ENCODE results near the gene MAP3K12.
"Not testable (repeated sequence)": the region's sequence is repeated elsewhere in the genome, so short reads cannot be mapped to it uniquely, and the experiment has no call there.

Gene MAP3K12

GRCh38 chr12:53465679-53466078 is 33.6 kb downstream of the MAP3K12 start:
- no peak for DNase-seq

GRCh38 chr12:53464685-53465418 is 34.4 kb downstream of the MAP3K12 start:
- DNase-seq, result no peak

- no peak for DNase-seq
These were observed 35.3 kb downstream of the MAP3K12 start for GRCh38 chr12:53463802-53464560.

- DNase-seq, result no peak
These were observed 36.3 kb downstream of the MAP3K12 start for GRCh38 chr12:53462935-53463334.

GRCh38 chr12:53461591-53461990 is 37.7 kb downstream of the MAP3K12 start:
- no peak for DNase-seq

- DNase-seq, result no peak
These were observed 38.2 kb downstream of the MAP3K12 start for GRCh38 chr12:53461059-53461458.

GRCh38 chr12:53459097-53459496 is 40.2 kb downstream of the MAP3K12 start:
- DNase-seq, result no peak

GRCh38 chr12:53456654-53457366 is 42.4 kb downstream of the MAP3K12 start:
- DNase-seq, result no peak

- DNase-seq, result no peak
These were observed 44.6 kb downstream of the MAP3K12 start for GRCh38 chr12:53454707-53455106.

GRCh38 chr12:53453953-53454640 is 45.2 kb downstream of the MAP3K12 start:
- no peak for DNase-seq

- DNase-seq, result peak; percentile 76
These were observed 46.8 kb downstream of the MAP3K12 start for GRCh38 chr12:53452159-53453077.

- peak; percentile 98 for DNase-seq
These were observed 47.5 kb downstream of the MAP3K12 start, which contains the start of gene PCBP2 for GRCh38 chr12:53451661-53452158. TSS of gene PCBP2 (plus strand) at chr12:53452102. CDS start at chr12:53454801, 2,699 bp downstream.

GRCh38 chr12:53450936-53451335 is 48.3 kb downstream of the MAP3K12 start:
- no peak for DNase-seq

- DNase-seq, result not testable (repeated sequence)
These were observed 54.5 kb downstream of the MAP3K12 start for GRCh38 chr12:53444593-53445325.

- no peak for DNase-seq
These were observed 55.3 kb downstream of the MAP3K12 start for GRCh38 chr12:53443955-53444354.

GRCh38 chr12:53441040-53441833 is 58.0 kb downstream of the MAP3K12 start, which contains the start of gene PRR13:
TSS of gene PRR13 (plus strand) at chr12:53441734. CDS start at chr12:53442715, 981 bp downstream.
- peak; percentile 99 for DNase-seq

- DNase-seq, result not testable (repeated sequence)
These were observed 59.7 kb downstream of the MAP3K12 start for GRCh38 chr12:53439582-53439981.

- not testable (repeated sequence) for DNase-seq
These were observed 63.9 kb downstream of the MAP3K12 start for GRCh38 chr12:53435326-53435725.

- DNase-seq, result no peak
These were observed 68.1 kb downstream of the MAP3K12 start for GRCh38 chr12:53431187-53431586.

- no peak for DNase-seq
These were observed 69.1 kb downstream of the MAP3K12 start for GRCh38 chr12:53430116-53430515.
